Peyer's patch (tissue), 4 donors: ENCODE results near the gene GAD1. TPM values are rescaled to one million over a fixed set of nuclear protein-coding genes. Genes with fewer than 3 reads are reported as not detected.

ENCODE experiments used
- DNase-seq, 3 donors: peaks; one replicate each; pipeline ENCODE4 v3.0.0-alpha.2; 2017 to 2019
- H3K27ac ChIP-seq, 4 donors: fragments of 200-600 bp; sonication (generic); one replicate each; pipeline ENCODE4 v1.5.1; 2016 to 2019
- H3K27me3 ChIP-seq, 2 donors: fragments of 200-600 bp; sonication (generic); one replicate each; pipeline ENCODE4 v1.5.1; 2019
- H3K36me3 ChIP-seq, 3 donors: fragments of 200-600 bp; sonication (generic); one replicate each; pipeline ENCODE4 v1.5.1; 2016 to 2019
- H3K4me1 ChIP-seq, 4 donors: fragments of 200-600 bp; sonication (generic); one replicate each; pipeline ENCODE4 v1.5.1; 2016 to 2019
- H3K4me3 ChIP-seq, 4 donors: fragments of 200-600 bp; sonication (generic); 1 replicate in 3 of 4; 2 replicates in 1 of 4; pipeline ENCODE4 v1.5.1; 2016 to 2019; ENCODE audit warnings: mild to moderate bottlenecking in 1 of 4
- H3K9me3 ChIP-seq, 4 donors: fragments of 200-600 bp; sonication (generic); one replicate each; pipeline ENCODE4 v1.5.1; 2016 to 2019; ENCODE audit warnings: mild to moderate bottlenecking in 1 of 4
- CTCF ChIP-seq, 6 experiments: fragments of 450-650 bp in 4 of 6; fragments of 200-600 bp in 2 of 6; sonication (generic) in 1 of 6; IDR thresholded peaks; one replicate each; pipeline ENCODE4 v1.5.1; 2017 to 2019; ENCODE audit warnings: antibody characterized with exemption in 6 of 6, mild to moderate bottlenecking in 3 of 6, moderate library complexity in 1 of 6
- POLR2A ChIP-seq, 2 donors: fragments of 450-650 bp; IDR thresholded peaks; one replicate each; pipeline ENCODE4 v1.5.1; 2017; ENCODE audit warnings: antibody characterized with exemption in 2 of 2, mild to moderate bottlenecking in 2 of 2, moderate library complexity in 2 of 2
- total RNA-seq, 4 donors: library from RNA; depleted of rRNA; stranded (reverse); fragments of >200 nt; gene quantifications; one replicate each; pipeline ENCODE4 v1.1.0, GENCODE V29; 2016

Gene GAD1
- total RNA-seq, 4 donors from 2014 or later: not detected

DNA sequence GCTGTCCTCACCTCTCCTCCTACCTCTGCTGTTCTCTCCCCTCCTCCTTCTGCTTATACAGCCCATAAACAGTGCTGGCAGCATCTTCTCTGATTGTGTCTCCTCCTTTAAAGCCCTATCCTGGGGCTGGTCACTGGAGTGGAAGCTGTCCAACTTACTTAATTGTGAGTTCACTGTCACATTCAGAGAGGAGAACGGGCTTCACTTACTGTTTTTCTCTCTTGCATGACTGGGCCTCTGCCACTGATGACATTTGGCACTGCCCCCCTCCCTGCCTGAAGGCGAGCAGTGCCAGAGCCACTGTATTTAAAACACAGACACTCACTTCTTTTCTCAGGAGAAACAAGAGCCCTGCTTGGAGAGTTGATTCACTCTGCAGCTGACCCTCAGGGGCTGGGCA lies 12.3 kb downstream of the GAD1 start:
- H3K4me3 ChIP-seq: no peak overlapping the region
- H3K4me1 ChIP-seq: no peaks in the 10 kb centered on the region
- H3K9me3 ChIP-seq: no peaks in the 10 kb centered on the region
- TF ChIP-seq POLR2A (IDR thresholded peaks at IDR 0.05) (no peak), CTCF (IDR thresholded peaks at IDR 0.05) (no peak)
- H3K36me3 ChIP-seq: no peaks in the 10 kb centered on the region
- no peak overlapping the region for H3K27ac ChIP-seq
- DNase-seq: no peak
- H3K27me3 ChIP-seq: peaks cover 0 to under 1% of the 10 kb centered on the region in 2 donors

GRCh38 chr2:170830166-170830565 lies 13.5 kb downstream of the GAD1 start:
- no peak overlapping the region for H3K27ac ChIP-seq
- H3K36me3 ChIP-seq: no peaks in the 10 kb centered on the region
- H3K9me3 ChIP-seq: no peaks in the 10 kb centered on the region
- H3K4me3 ChIP-seq: no peak overlapping the region
- no peak for DNase-seq
- no peaks in the 10 kb centered on the region for H3K27me3 ChIP-seq
- no peaks in the 10 kb centered on the region for H3K4me1 ChIP-seq
- TF ChIP-seq CTCF (IDR thresholded peaks at IDR 0.05): no peak
- no peak for TF ChIP-seq POLR2A (IDR thresholded peaks at IDR 0.05)

GRCh38 chr2:170831115-170831514 lies 14.4 kb downstream of the GAD1 start:
- Histone ChIP-seq H3K27me3 (no peaks in the 10 kb centered on the region), H3K4me3 (no peak overlapping the region), H3K36me3 (no peaks in the 10 kb centered on the region), H3K4me1 (no peaks in the 10 kb centered on the region), H3K9me3 (no peaks in the 10 kb centered on the region), H3K27ac (no peak overlapping the region)
- TF ChIP-seq CTCF (IDR thresholded peaks at IDR 0.05): no peak
- TF ChIP-seq POLR2A (IDR thresholded peaks at IDR 0.05): no peak
- DNase-seq: no peak

DNA sequence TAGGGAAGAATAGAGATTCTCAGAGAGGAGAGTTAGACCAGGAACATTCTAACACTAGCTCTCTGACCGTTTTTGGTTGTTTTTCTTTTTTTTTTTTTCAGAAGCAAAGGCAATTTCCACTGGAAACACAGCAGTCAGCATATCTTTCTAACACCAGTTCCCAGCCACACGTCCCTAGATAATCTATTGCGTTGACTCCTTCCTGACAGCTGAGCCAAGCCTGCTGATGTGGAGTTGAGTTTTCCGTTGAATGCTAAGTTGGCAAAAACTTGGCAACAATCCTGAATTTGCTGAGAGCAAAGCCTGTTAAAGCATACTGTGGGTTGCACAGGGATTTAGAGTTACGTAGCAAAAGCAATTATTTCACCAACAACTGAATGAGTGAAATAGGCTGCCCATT lies 19.3 kb downstream of the GAD1 start:
- TF ChIP-seq POLR2A (IDR thresholded peaks at IDR 0.05) (no peak), CTCF (IDR thresholded peaks at IDR 0.05) (no peak)

DNA sequence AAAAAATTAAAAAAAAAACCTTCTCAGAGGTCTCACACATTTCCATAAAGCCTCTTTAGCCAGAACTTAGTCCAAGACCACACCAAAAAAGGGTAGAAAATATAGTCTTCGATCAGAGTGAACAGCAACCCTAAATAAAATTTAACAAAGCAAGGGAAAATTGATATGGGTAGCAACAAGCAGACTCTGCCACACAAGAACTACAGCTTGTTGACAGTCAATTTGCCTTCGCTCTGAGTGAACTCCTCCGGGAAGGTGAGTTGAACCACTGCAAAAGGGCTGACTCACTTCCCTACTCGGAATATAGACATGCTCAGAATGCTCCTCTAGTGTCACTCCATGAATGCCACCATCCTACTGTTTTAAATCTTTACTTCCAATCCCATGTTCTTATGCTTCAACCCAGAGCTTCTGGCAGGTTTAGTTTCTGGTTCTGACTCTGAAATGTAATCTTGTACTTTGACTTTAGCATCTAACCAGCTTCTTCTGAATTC lies 24.1 kb downstream of the GAD1 start:
- Histone ChIP-seq H3K9me3 (no peaks in the 10 kb centered on the region), H3K36me3 (no peaks in the 10 kb centered on the region), H3K4me3 (no peak overlapping the region), H3K27ac (no peak overlapping the region), H3K27me3 (no peaks in the 10 kb centered on the region), H3K4me1 (no peaks in the 10 kb centered on the region)
- TF ChIP-seq POLR2A (IDR thresholded peaks at IDR 0.05) (no peak), CTCF (IDR thresholded peaks at IDR 0.05) (no peak)
- no peak for DNase-seq

More for the DNA sequence above, 19.3 kb downstream of the GAD1 start:
- Histone ChIP-seq H3K27ac (no peak overlapping the region), H3K9me3 (no peaks in the 10 kb centered on the region), H3K4me3 (no peak overlapping the region), H3K36me3 (no peaks in the 10 kb centered on the region), H3K27me3 (no peaks in the 10 kb centered on the region), H3K4me1 (no peaks in the 10 kb centered on the region)
- DNase-seq: no peak

DNA sequence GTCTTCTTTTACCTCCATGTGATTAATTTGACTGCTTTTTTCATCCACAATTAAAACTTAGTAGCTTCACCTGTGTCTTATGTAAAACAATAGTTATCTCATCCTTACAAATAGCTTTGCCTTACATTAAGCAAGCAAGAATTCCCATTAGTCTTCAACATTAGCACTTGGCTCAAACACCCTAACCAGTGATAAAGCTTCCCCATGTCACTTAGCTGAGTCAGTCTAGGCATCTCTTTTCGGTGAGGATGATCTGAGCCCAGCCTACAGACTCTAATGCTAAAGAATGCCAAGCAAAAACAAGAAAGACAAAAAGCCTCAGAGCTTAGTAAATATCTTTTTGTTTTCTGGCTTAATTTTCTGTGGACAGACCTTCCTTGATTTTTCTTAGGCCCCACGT lies 26.1 kb downstream of the GAD1 start:
- Histone ChIP-seq H3K27ac (no peak overlapping the region), H3K27me3 (no peaks in the 10 kb centered on the region), H3K4me1 (no peaks in the 10 kb centered on the region), H3K36me3 (no peaks in the 10 kb centered on the region), H3K4me3 (no peak overlapping the region), H3K9me3 (no peaks in the 10 kb centered on the region)
- no peak for DNase-seq
- TF ChIP-seq POLR2A (IDR thresholded peaks at IDR 0.05): no peak
- no peak for TF ChIP-seq CTCF (IDR thresholded peaks at IDR 0.05)
